GM23338 (cell line): ENCODE data around the gene MYD88. TPM values are rescaled to one million over a fixed set of nuclear protein-coding genes. Genes with fewer than 3 reads are reported as not detected.

Experiments
- ATAC-seq: fragments of 200-7000 bp; cut with Tn5 transposase; 3 replicates; pipeline ENCODE4 v1.9.1; 2020
- DNase-seq: peaks from one replicate; pipeline ENCODE4 v3.0.0-alpha.2; 2015; ENCODE audit warnings: low spot score
- H2AFZ ChIP-seq: fragments of 200-600 bp; sonication (generic); 2 replicates; pipeline ENCODE4 v1.8.0; 2016; ENCODE audit warnings: antibody characterized with exemption, mild to moderate bottlenecking, moderate library complexity
- H3F3A ChIP-seq: fragments of 200-600 bp; sonication (generic); replicated peaks from 2 replicates; pipeline ENCODE4 v1.8.0; 2017; ENCODE audit warnings: antibody characterized with exemption, mixed run types, low read depth
- H3K27ac ChIP-seq: fragments of 200-600 bp; sonication (generic); 2 replicates; pipeline ENCODE4 v1.6.1; 2016; ENCODE audit warnings: low read depth
- H3K27me3 ChIP-seq: fragments of 200-600 bp; sonication (generic); 2 replicates; pipeline ENCODE4 v1.8.0; 2016; ENCODE audit warnings: mild to moderate bottlenecking, mixed run types, moderate library complexity; ENCODE audit not compliant: insufficient read depth
- H3K36me3 ChIP-seq: fragments of 200-600 bp; sonication (generic); 2 replicates; pipeline ENCODE4 v1.8.0; 2016; ENCODE audit warnings: mild to moderate bottlenecking; ENCODE audit not compliant: insufficient read depth
- H3K4me1 ChIP-seq: fragments of 200-600 bp; sonication (generic); 2 replicates; pipeline ENCODE4 v1.8.0; 2016; ENCODE audit warnings: mild to moderate bottlenecking, moderate library complexity; ENCODE audit not compliant: insufficient read depth
- H3K4me2 ChIP-seq: fragments of 200-600 bp; sonication (generic); 2 replicates; pipeline ENCODE4 v1.7.1; 2017; ENCODE audit warnings: mixed run types
- H3K4me3 ChIP-seq: fragments of 200-600 bp; sonication (generic); 2 replicates; pipeline ENCODE4 v1.6.1; 2016; ENCODE audit warnings: mixed run types
- H3K79me2 ChIP-seq: fragments of 200-600 bp; sonication (generic); replicated peaks from 2 replicates; pipeline ENCODE4 v1.8.0; 2017; ENCODE audit warnings: mild to moderate bottlenecking; ENCODE audit not compliant: insufficient read depth
- H3K9me2 ChIP-seq: fragments of 200-600 bp; sonication (generic); 2 replicates; pipeline ENCODE4 v1.8.0; 2017; ENCODE audit not compliant: insufficient read depth
- H4K20me1 ChIP-seq: fragments of 200-600 bp; sonication (generic); replicated peaks from 2 replicates; pipeline ENCODE4 v1.8.0; 2017; ENCODE audit warnings: mild to moderate bottlenecking; ENCODE audit not compliant: insufficient read depth
- H3K27ac Mint-ChIP-seq: 2 replicates; pipeline ENCODE4 v1.8.0; 2020; ENCODE audit warnings: inconsistent platforms, mild to moderate bottlenecking, moderate library complexity, mixed read lengths
- H3K27me3 Mint-ChIP-seq: 3 replicates; pipeline ENCODE4 v1.8.0; 2022; ENCODE audit warnings: low read depth, mild to moderate bottlenecking, moderate library complexity, mixed read lengths, inconsistent platforms; ENCODE audit not compliant: insufficient read depth, poor library complexity
- H3K36me3 Mint-ChIP-seq: 3 replicates; pipeline ENCODE4 v1.8.0; 2021; ENCODE audit warnings: low read depth, mild to moderate bottlenecking, inconsistent platforms, moderate library complexity, mixed read lengths
- H3K4me1 Mint-ChIP-seq: 3 replicates; pipeline ENCODE4 v1.8.0; 2020; ENCODE audit warnings: mild to moderate bottlenecking, inconsistent platforms, mixed read lengths
- H3K4me3 Mint-ChIP-seq: 3 replicates; pipeline ENCODE4 v1.8.0; 2021; ENCODE audit warnings: moderate library complexity, mild to moderate bottlenecking, inconsistent platforms, mixed read lengths
- H3K9me3 Mint-ChIP-seq: 3 replicates; pipeline ENCODE4 v1.8.0; 2020; ENCODE audit warnings: moderate library complexity, mild to moderate bottlenecking, inconsistent platforms, mixed read lengths
- CREB1 ChIP-seq: fragments of 250-450 bp; sonication (Bioruptor Pico); IDR thresholded peaks from 2 replicates; pipeline ENCODE4 v1.5.0; 2020; ENCODE audit warnings: low read depth, mild to moderate bottlenecking, moderate library complexity
- CTCF ChIP-seq, 2 experiments: fragments of 200-600 bp in 1 of 2; sonication (generic) in 1 of 2; conservative IDR thresholded peaks; 2 replicates each; pipeline versions ENCODE4 v1.5.1 to v1.6.1; 2016 to 2017; ENCODE audit warnings: antibody characterized with exemption in 2 of 2, low read depth in 2 of 2, mild to moderate bottlenecking in 2 of 2, moderate library complexity in 1 of 2
- ETS1 ChIP-seq: IDR thresholded peaks from 2 replicates; pipeline ENCODE4 v1.6.1; 2016; ENCODE audit warnings: antibody characterized with exemption
- EZH2 ChIP-seq: fragments of 200-600 bp; sonication (generic); IDR thresholded peaks from one replicate; pipeline ENCODE4 v1.8.0; 2017; ENCODE audit warnings: antibody characterized with exemption, mild to moderate bottlenecking, low read depth; ENCODE audit not compliant: unreplicated experiment
- EZH2phosphoT487 ChIP-seq: fragments of 200-600 bp; sonication (generic); IDR thresholded peaks from one replicate; pipeline ENCODE4 v1.8.1; 2018; ENCODE audit warnings: antibody characterized with exemption; ENCODE audit not compliant: unreplicated experiment
- JUNB ChIP-seq: IDR thresholded peaks from one replicate; pipeline ENCODE4 v1.6.1; 2016; ENCODE audit warnings: antibody characterized with exemption; ENCODE audit not compliant: unreplicated experiment
- NANOG ChIP-seq: IDR thresholded peaks from 2 replicates; pipeline ENCODE4 v1.6.1; 2016; ENCODE audit warnings: antibody characterized with exemption, borderline replicate concordance
- POLR2AphosphoS5 ChIP-seq: IDR thresholded peaks from 2 replicates; pipeline ENCODE4 v1.6.1; 2016; ENCODE audit warnings: antibody characterized with exemption, low read depth
- REST ChIP-seq: IDR thresholded peaks from one replicate; pipeline ENCODE4 v1.6.1; 2018; ENCODE audit warnings: antibody characterized with exemption; ENCODE audit not compliant: unreplicated experiment
- STAT1 ChIP-seq: IDR thresholded peaks from one replicate; pipeline ENCODE4 v1.6.1; 2016; ENCODE audit warnings: antibody characterized with exemption; ENCODE audit not compliant: unreplicated experiment
- ZNF114 ChIP-seq: fragments of 250-450 bp; sonication (Bioruptor Pico); IDR thresholded peaks from 2 replicates; pipeline ENCODE4 v1.5.0; 2020; ENCODE audit warnings: mild to moderate bottlenecking, moderate library complexity
- ZNF331 ChIP-seq: fragments of 250-450 bp; sonication (Bioruptor Pico); IDR thresholded peaks from 2 replicates; pipeline ENCODE4 v1.5.0; 2020; ENCODE audit warnings: low read depth, mild to moderate bottlenecking, moderate library complexity
- ZNF462 ChIP-seq: fragments of 250-450 bp; sonication (Bioruptor Pico); IDR thresholded peaks from 2 replicates; pipeline ENCODE4 v1.5.0; 2020; ENCODE audit warnings: mild to moderate bottlenecking, moderate library complexity
- polyA plus RNA-seq: library from polyadenylated mRNA; unstranded; fragments of >200 nt; fragmentation: Nextera tagmentation; extraction: Ambion mirVana; gene quantifications from 2 replicates; pipeline ENCODE4 v1.2.1, GENCODE V29; 2016
- total RNA-seq: library from RNA; depleted of rRNA; stranded (reverse); fragments of >200 nt; shearing (Covaris generic); gene quantifications from 2 replicates; pipeline ENCODE4 v1.2.3, GENCODE V29; 2014

The MYD88 gene
- total and polyA plus RNA-seq, 2 experiments from 2014 or later = 15.5 to 26.0 TPM

- TF ChIP-seq EZH2 = no peak
- TF ChIP-seq JUNB = no peak
- no peak for TF ChIP-seq CTCF (conservative IDR thresholded peaks at IDR 0.05; ENCODE audit: low read depth in 2 of 2)
- no peak for TF ChIP-seq ETS1
- TF ChIP-seq CREB1 (CRISPR knock-in tag) = no peak
- no peak for TF ChIP-seq EZH2phosphoT487
- TF ChIP-seq POLR2AphosphoS5 = no peak
- no peak for TF ChIP-seq REST
- no peak for TF ChIP-seq ZNF114
- no peak for TF ChIP-seq STAT1
- no peak for TF ChIP-seq NANOG
- no peak for TF ChIP-seq ZNF331 (CRISPR knock-in tag)
- no peak for TF ChIP-seq ZNF462
- Histone ChIP-seq H3K27ac (no peak overlapping the region), H3K9me2 (no peaks in the 10 kb centered on the region), H3K4me3 (no peak overlapping the region), H3K27me3 (no peaks in the 10 kb centered on the region), H3K36me3 (no peaks in the 10 kb centered on the region), H3F3A (no peaks in the 10 kb centered on the region), H4K20me1 (no peaks in the 10 kb centered on the region), H3K4me1 (peaks cover under 1% of the 10 kb centered on the region; the same call in 1 of the 2 replicates), H3K79me2 (no peaks in the 10 kb centered on the region), H2AFZ (no peak overlapping the region), H3K4me2 (no peak overlapping the region)
- H3K27me3 Mint-ChIP-seq = peaks cover 10% of the 10 kb centered on the region
- no peak overlapping the region for H3K27ac Mint-ChIP-seq
- no peak for ATAC-seq
- peaks cover 10% of the 10 kb centered on the region for H3K4me1 Mint-ChIP-seq
- H3K9me3 Mint-ChIP-seq = peaks cover 8% of the 10 kb centered on the region; the same call in 2 of the 3 replicates
- H3K36me3 Mint-ChIP-seq = no peaks in the 10 kb centered on the region
- H3K4me3 Mint-ChIP-seq = no peak overlapping the region
- DNase-seq = no peak
Observed at GRCh38 chr3:38105525-38105924, 32.9 kb upstream of the MYD88 start.
